Smooth muscle cell (in vitro differentiated cells): ENCODE data around the gene PRSS53. TPM values are rescaled to one million over a fixed set of nuclear protein-coding genes. Genes with fewer than 3 reads are reported as not detected.

ENCODE experiments used
- DNase-seq: peaks from one replicate; lab custom pipeline; 2025; ENCODE audit not compliant: unreplicated experiment; lab: John Stamatoyannopoulos, UW
- H2AFZ ChIP-seq: fragments of 200-600 bp; sonication (generic); 2 replicates; pipeline ENCODE4 v1.6.0; 2016; ENCODE audit warnings: antibody characterized with exemption, low read depth, mild to moderate bottlenecking
- H3F3A ChIP-seq: fragments of 200-600 bp; sonication (generic); 2 replicates; pipeline ENCODE4 v1.6.0; 2017; ENCODE audit warnings: antibody characterized with exemption, low read depth
- H3K27ac ChIP-seq: fragments of 200-600 bp; sonication (generic); 2 replicates; pipeline ENCODE4 v1.5.1; 2016; ENCODE audit warnings: low read depth, mild to moderate bottlenecking
- H3K27me3 ChIP-seq: fragments of 200-600 bp; sonication (generic); 2 replicates; pipeline ENCODE4 v1.6.1; 2016; ENCODE audit warnings: low read depth, mild to moderate bottlenecking
- H3K36me3 ChIP-seq: fragments of 200-600 bp; sonication (generic); 2 replicates; pipeline ENCODE4 v1.5.1; 2016; ENCODE audit warnings: low read depth
- H3K4me1 ChIP-seq: fragments of 200-600 bp; sonication (generic); 2 replicates; pipeline ENCODE4 v1.5.1; 2016; ENCODE audit warnings: low read depth
- H3K4me2 ChIP-seq: fragments of 200-600 bp; sonication (generic); 2 replicates; pipeline ENCODE4 v1.6.0; 2016; ENCODE audit warnings: mild to moderate bottlenecking
- H3K4me3 ChIP-seq: fragments of 200-600 bp; sonication (generic); 2 replicates; pipeline ENCODE4 v1.5.1; 2016; ENCODE audit warnings: mild to moderate bottlenecking
- H3K79me2 ChIP-seq: fragments of 200-600 bp; sonication (generic); 2 replicates; pipeline ENCODE4 v1.6.0; 2016; ENCODE audit warnings: low read depth, mild to moderate bottlenecking
- H3K9ac ChIP-seq: fragments of 200-600 bp; sonication (generic); 2 replicates; pipeline ENCODE4 v1.6.0; 2016; ENCODE audit warnings: low read depth
- H3K9me3 ChIP-seq: fragments of 200-600 bp; sonication (generic); replicated peaks from 2 replicates; pipeline ENCODE4 v1.5.1; 2016; ENCODE audit warnings: low read depth
- H4K20me1 ChIP-seq: fragments of 200-600 bp; sonication (generic); 2 replicates; pipeline ENCODE4 v1.6.0; 2016; ENCODE audit warnings: low read depth
- CTCF ChIP-seq: fragments of 200-600 bp; sonication (generic); IDR thresholded peaks from 2 replicates; pipeline ENCODE4 v1.5.1; 2017; ENCODE audit warnings: borderline replicate concordance, mild to moderate bottlenecking, antibody characterized with exemption; ENCODE audit not compliant: insufficient read depth, poor library complexity, severe bottlenecking
- WGBS: methylation state at CpG from one replicate; pipeline ENCODE4 v1.1.7; 2016; ENCODE audit warnings: low lambda C conversion rate; 5-methylcytosine and 5-hydroxymethylcytosine counted together
- polyA plus RNA-seq: library from polyadenylated mRNA; unstranded; fragments of >200 nt; fragmentation: Nextera tagmentation; extraction: Ambion mirVana; gene quantifications from 2 replicates; pipeline ENCODE4 v1.2.1, GENCODE V29; 2016
- total RNA-seq: library from RNA; depleted of rRNA; stranded (reverse); fragments of >200 nt; gene quantifications from 2 replicates; pipeline ENCODE4 v1.2.3, GENCODE V29; 2014

PRSS53 gene
- total and polyA plus RNA-seq, 2 experiments from 2014 or later: 0.66 to 6.3 TPM

- no peak for DNase-seq
- Histone ChIP-seq H4K20me1 (peaks cover 5% of the 10 kb centered on the region), H2AFZ (no peak overlapping the region), H3F3A (no peaks in the 10 kb centered on the region), H3K27me3 (no peaks in the 10 kb centered on the region), H3K9ac (no peak overlapping the region), H3K79me2 (no peaks in the 10 kb centered on the region), H3K4me1 (peaks cover 8% of the 10 kb centered on the region), H3K27ac (peak overlapping the region; percentile 39), H3K36me3 (no peaks in the 10 kb centered on the region), H3K9me3 (no peaks in the 10 kb centered on the region), H3K4me2 (no peak overlapping the region), H3K4me3 (no peak overlapping the region)
- 93% methylated on average over 10 of the region's 10 CpGs for WGBS
- TF ChIP-seq CTCF: no peak
Measured at GRCh38 chr16:31130336-31130891, 41.7 kb upstream of the PRSS53 start.

GRCh38 chr16:31129568-31130335 lies 41.0 kb upstream of the PRSS53 start:
- H3K36me3 ChIP-seq: no peaks in the 10 kb centered on the region
- WGBS: 93% methylated on average over 29 of the region's 29 CpGs
- H3K4me2 ChIP-seq: no peak overlapping the region
- no peak overlapping the region for H3K4me3 ChIP-seq
- H3K27ac ChIP-seq: no peak overlapping the region
- peaks cover 5% of the 10 kb centered on the region for H4K20me1 ChIP-seq
- no peaks in the 10 kb centered on the region for H3K27me3 ChIP-seq
- H3K9me3 ChIP-seq: no peaks in the 10 kb centered on the region
- TF ChIP-seq CTCF: no peak
- no peak overlapping the region for H2AFZ ChIP-seq
- H3K79me2 ChIP-seq: no peaks in the 10 kb centered on the region
- H3F3A ChIP-seq: no peaks in the 10 kb centered on the region
- no peak overlapping the region for H3K9ac ChIP-seq
- H3K4me1 ChIP-seq: peaks cover 8% of the 10 kb centered on the region
- no peak for DNase-seq

- no peak for TF ChIP-seq CTCF
- Histone ChIP-seq H3K27me3 (no peaks in the 10 kb centered on the region), H3K4me1 (peaks cover 2% of the 10 kb centered on the region), H3K9ac (no peak overlapping the region), H3K27ac (no peak overlapping the region), H4K20me1 (no peaks in the 10 kb centered on the region), H2AFZ (no peak overlapping the region), H3F3A (no peaks in the 10 kb centered on the region), H3K79me2 (no peaks in the 10 kb centered on the region), H3K9me3 (no peaks in the 10 kb centered on the region), H3K4me3 (no peak overlapping the region), H3K4me2 (no peak overlapping the region), H3K36me3 (no peaks in the 10 kb centered on the region)
- no peak for DNase-seq
- WGBS: 93% methylated on average over 14 of the region's 14 CpGs
Measured at GRCh38 chr16:31128711-31129567, 40.2 kb upstream of the PRSS53 start.
